ENCODE measurements around the gene PLXND1. TPM values are rescaled to one million over a fixed set of nuclear protein-coding genes. Genes with fewer than 3 reads are reported as not detected.
A peak's percentile ranks its signal among the peaks of the same experiment; 100 is the strongest.
"Not testable (repeated sequence)": the region's sequence is repeated elsewhere in the genome, so short reads cannot be mapped to it uniquely, and the experiment has no call there.

Gene PLXND1
- total RNA-seq, 1 experiment from 2014 or later: 68.0 TPM

- no peak for DNase-seq (ENCODE audit: low read depth)
Measured at GRCh38 chr3:129552287-129553050, 54.0 kb downstream of the PLXND1 start.

DNA sequence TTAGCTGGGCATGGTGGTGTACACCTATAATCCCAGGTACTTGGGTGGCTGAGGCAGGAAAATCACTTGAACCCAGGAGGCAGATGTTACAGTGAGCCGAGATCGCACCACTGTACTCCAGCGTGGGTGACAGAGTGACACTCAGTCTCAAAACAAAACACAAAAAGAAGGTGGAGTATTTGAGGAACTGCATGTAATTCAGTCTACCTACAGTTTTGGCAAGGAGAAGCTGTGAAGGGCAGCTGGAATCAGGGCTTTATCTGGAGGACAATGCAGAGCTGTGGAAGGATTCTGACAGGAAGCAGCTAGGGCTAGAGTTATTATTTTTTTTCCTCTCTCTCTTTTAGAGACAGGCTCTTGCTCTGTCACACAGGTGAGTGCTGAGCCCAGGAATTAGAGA is 56.7 kb downstream of the PLXND1 start:
- DNase-seq (ENCODE audit: low read depth): no peak

- peak; percentile 66 for DNase-seq (ENCODE audit: low read depth)
Measured at GRCh38 chr3:129549006-129549800, 57.3 kb downstream of the PLXND1 start.

DNA sequence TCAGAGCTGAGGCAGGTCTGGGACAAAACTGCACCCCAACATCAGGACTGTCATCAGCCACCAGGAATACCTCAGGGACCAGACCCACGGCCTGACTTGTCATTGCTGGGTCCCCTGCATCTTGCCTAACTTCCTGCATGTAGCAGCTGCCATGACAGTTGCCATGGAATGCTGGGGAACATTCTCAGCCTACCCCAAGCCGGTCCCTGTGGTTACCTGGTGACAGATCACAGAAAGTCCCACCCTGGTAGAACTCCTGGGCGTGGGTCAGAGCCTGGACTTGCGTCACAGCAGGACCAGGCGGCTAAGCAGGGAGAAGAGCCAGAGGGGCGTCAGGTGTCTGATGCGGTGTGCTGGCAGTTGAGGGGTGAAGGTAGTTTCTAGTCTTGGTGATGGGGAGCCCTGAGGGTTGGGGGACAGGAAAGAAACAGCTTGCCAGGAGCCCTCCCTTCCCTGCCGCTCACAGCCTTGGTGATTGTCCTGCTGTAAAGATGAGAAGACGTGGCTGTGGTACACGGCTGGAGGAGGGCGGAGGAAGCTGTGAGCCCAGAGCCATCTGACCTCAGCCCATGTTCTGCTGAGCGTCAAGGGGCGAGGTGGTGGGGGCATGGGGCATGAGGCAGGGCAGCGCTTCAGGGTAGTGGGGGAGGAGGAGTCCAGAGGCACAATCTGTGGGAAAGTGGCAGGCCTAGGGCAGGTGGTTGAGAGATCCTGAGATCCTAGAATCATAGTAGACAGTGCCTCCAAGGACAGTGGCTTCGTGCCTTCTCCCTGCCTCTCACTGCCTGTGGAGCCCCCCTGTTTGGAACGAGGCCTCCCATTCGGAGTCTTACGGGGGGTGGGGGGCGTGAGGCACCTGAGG is 58.1 kb downstream of the PLXND1 start:
- no peak for DNase-seq (ENCODE audit: low read depth)

GRCh38 chr3:129547241-129547640 is 59.2 kb downstream of the PLXND1 start:
- no peak for DNase-seq (ENCODE audit: low read depth)

DNA sequence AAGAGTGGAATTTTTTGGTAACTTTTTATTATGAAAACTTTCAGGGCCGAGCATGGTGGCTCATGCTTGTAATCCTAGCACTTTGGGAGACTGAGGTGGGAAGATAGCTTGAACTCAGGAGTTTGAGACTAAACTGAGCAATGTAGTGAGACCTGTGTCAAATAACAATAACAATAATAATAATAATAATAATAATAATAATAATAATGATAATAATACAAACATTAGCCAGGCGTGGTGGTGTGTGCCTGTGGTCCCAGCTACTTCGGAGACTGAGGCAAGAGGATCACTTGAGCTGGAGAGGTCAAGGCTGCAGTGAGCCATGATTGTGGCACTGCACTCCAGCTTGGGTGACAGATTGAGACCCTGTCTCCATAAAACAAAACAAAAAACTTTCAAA is 60.5 kb downstream of the PLXND1 start:
- not testable (repeated sequence) for DNase-seq (ENCODE audit: low read depth)

DNA sequence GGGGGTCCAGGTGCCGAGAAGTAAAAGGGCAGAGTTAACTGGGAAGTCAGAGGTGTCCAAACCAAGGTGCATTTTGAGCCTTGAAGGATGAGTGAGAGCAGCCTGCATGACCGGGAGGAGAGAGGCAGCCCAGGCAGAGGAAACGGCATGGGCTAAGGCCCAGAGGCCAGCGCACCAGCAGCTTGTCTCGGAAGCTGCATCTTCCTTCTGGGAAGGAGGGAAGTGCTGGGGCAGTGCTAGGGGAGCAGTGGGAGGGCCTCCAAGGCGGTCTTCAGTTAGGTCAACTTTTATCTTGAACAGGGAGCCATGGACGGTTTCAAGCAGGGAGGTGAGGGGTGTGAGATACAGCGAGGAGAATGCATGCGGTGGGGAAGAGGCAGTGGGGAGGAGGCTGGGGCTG is 62.5 kb downstream of the PLXND1 start:
- DNase-seq (ENCODE audit: low read depth): no peak

DNA sequence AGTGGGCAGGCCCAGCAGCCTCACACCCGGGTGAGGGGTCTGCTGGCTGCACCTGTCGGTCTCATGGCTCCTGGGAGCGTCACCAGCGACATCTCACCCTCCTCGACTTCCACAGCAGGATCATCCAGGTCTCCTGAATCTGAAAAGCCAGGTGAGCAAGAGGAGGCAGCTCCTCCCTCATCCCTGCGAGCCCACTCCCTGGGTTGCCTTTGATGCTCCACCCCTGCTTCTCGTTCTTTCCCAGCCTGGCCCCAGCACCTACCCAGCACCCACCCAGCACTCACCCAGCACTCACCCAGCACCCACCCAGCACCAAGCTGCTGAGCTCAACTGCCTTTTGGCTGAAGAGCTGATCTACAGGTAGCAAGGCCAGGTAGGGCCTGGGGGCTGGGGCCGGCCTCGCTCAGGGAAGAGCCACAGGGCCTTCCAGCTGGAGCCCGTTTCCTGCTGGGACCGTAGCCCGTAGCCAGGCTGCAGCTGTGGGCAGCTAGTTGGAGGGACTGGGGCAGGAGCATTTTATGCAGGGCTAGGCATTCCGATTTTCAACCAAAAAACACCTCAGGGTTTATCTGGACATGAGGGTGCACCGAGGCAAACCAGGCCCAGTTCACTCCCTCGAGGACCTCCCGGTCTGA is 63.2 kb downstream of the PLXND1 start, which contains the start of gene H1-8:
Gene H1-8 (plus strand): TSS at position 20 of the 635 bp plus-strand sequence. CDS start 44 bp downstream, at position 64.
- no peak for DNase-seq (ENCODE audit: low read depth)

DNA sequence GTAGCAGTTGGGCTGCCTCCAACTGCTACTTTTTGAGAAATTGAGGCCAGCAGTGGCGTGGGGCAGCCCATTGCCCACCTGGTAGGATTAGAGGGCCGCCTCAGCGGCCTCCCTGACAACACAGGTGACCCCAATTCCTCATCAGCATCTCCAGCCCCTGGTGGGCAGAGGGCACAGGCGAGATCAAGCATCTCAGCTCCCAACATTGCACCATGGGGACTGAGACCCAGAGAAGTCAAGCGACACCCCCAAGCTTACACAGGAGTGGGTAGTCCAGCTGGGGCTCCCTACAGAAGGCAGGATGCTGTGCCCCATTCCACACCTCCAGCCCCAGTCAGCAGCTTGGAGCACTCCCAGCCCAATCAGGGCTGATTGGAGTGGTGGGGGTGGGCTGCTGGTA is 63.7 kb downstream of the PLXND1 start:
- no peak for DNase-seq (ENCODE audit: low read depth)

GRCh38 chr3:129540776-129541516 is 65.5 kb downstream of the PLXND1 start:
- DNase-seq (ENCODE audit: low read depth): no peak

GRCh38 chr3:129539206-129539605 is 67.3 kb downstream of the PLXND1 start:
- no peak for DNase-seq (ENCODE audit: low read depth)

DNA sequence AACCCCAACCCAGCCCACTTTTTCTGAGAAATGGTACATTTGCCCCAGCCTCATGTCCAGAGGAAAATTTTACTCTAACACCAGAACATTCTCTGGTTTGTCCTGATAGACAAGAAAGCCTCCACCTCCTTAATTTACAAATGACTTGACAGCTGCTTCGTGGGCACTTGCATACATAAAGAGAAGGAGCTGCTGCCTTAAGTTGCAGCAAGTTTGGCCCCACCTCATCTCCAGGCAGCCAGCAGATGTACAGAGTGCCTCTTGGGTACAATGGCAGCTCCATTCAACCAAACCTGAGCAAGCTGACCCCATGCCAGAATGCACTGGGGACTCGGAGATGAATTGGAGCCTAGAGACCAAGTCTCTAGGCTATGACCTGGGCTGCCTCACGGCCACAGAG is 69.7 kb downstream of the PLXND1 start:
- no peak for DNase-seq (ENCODE audit: low read depth)

- DNase-seq (ENCODE audit: low read depth): no peak
Measured at GRCh38 chr3:129536374-129536667, 70.2 kb downstream of the PLXND1 start.

DNA sequence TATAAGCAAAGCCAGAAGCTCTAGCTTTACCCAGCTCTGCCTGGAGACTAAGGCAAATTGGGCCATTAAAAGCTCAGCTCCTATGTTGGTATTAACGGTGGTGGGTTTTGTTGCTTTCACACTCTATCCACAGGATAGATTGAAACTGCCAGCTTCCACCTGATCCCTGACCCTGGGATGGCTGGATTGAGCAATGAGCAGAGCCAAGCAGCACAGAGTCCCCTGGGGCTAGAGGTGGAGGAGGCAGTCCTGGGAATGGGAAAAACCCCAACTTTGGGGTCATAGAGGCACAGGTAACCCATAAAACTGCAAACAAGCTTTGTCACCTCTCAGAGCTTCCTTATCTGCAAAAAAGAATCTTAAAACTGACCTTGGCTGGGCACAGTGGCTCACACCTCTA is 71.4 kb downstream of the PLXND1 start:
- no peak for DNase-seq (ENCODE audit: low read depth)

DNA sequence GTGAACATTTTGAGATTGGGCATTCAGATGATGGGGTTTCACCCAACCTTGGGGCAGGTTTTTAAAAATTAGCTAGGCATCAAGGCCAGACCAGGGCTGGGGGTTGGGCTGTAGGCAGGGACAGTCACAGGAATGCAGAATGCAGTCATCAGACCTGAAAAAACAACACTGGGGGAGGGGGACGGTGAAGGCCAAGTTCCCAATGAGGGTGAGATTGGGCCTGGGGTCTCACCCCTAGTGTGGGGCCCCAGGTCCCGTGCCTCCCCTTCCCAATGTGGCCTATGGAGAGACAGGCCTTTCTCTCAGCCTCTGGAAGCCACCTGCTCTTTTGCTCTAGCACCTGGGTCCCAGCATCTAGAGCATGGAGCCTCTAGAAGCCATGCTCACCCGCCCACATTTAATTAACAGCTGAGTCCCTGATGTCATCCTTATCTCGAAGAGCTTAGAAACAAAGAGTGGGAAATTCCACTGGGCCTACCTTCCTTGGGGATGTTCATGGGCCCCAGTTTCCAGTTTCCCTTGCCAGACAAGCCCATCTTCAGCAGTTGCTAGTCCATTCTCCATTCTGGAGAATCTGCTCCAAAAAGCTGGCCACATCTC is 71.9 kb downstream of the PLXND1 start:
- DNase-seq (ENCODE audit: low read depth): no peak

DNA sequence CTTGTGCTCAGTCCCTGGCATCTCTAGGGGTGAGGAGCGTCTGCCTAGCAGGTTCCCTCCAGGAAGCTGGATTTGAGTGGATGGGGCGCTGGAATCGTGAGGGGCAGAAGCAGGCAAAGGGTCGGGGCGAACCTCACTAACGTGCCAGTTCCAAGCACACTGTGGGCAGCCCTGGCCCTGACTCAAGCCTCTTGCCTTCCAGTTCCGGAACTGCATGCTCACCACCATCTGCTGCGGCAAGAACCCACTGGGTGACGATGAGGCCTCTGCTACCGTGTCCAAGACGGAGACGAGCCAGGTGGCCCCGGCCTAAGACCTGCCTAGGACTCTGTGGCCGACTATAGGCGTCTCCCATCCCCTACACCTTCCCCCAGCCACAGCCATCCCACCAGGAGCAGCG is 73.1 kb downstream of the PLXND1 start:
- DNase-seq (ENCODE audit: low read depth): no peak

- DNase-seq (ENCODE audit: low read depth): no peak
Measured at GRCh38 chr3:129532261-129532660, 74.2 kb downstream of the PLXND1 start.

- no peak for DNase-seq (ENCODE audit: low read depth)
Measured at GRCh38 chr3:129531699-129532098, 74.8 kb downstream of the PLXND1 start.

GRCh38 chr3:129530821-129531220 is 75.7 kb downstream of the PLXND1 start:
- DNase-seq (ENCODE audit: low read depth): no peak

DNA sequence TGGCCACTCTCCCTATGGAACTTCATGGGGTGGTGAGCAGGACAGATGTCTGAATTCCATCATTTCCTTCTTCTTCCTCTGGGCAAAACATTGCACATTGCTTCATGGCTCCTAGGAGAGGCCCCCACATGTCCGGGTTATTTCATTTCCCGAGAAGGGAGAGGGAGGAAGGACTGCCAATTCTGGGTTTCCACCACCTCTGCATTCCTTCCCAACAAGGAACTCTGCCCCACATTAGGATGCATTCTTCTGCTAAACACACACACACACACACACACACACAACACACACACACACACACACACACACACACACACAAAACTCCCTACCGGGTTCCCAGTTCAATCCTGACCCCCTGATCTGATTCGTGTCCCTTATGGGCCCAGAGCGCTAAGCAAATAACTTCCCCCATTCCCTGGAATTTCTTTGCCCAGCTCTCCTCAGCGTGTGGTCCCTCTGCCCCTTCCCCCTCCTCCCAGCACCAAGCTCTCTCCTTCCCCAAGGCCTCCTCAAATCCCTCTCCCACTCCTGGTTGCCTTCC is 76.2 kb downstream of the PLXND1 start:
- DNase-seq (ENCODE audit: low read depth): peak; percentile 17

Data from RPMI7951 (cell line).